ENCODE results near the gene SLC24A3.

DNA sequence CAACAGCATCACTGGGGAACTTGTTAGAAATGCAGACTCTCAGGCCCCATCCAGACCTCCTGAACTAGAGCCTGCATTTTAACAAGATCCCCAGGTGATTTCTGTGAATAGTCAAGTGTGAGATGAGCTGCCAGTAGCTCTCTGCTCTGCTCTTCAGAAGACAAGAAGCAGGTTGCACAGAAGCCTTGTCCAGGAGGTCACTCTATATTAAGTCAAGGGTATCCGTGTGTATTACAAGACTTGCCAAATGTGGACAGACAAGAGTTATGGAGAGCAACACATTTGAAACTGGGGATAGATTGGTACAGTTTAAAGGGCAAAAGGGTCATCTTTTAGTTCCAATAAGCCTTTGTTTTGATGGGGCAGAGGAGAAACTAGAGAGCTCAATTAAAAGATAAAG lies 522.4 kb downstream of the SLC24A3 start:
- TF ChIP-seq, protein P1, sequence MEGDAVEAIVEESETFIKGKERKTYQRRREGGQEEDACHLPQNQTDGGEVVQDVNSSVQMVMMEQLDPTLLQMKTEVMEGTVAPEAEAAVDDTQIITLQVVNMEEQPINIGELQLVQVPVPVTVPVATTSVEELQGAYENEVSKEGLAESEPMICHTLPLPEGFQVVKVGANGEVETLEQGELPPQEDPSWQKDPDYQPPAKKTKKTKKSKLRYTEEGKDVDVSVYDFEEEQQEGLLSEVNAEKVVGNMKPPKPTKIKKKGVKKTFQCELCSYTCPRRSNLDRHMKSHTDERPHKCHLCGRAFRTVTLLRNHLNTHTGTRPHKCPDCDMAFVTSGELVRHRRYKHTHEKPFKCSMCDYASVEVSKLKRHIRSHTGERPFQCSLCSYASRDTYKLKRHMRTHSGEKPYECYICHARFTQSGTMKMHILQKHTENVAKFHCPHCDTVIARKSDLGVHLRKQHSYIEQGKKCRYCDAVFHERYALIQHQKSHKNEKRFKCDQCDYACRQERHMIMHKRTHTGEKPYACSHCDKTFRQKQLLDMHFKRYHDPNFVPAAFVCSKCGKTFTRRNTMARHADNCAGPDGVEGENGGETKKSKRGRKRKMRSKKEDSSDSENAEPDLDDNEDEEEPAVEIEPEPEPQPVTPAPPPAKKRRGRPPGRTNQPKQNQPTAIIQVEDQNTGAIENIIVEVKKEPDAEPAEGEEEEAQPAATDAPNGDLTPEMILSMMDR (IDR thresholded peaks at IDR 0.05), result no peak
- no peak for TF ChIP-seq POLR2A (IDR thresholded peaks at IDR 0.05)
